H1 (cell line): ENCODE measurements around the gene PURA. TPM values are rescaled to one million over a fixed set of nuclear protein-coding genes. Genes with fewer than 3 reads are reported as not detected.

Experiments used
- CTCF ChIA-PET: fragments of 300-600 bp; sonication (Branson Sonifier 250); formaldehyde crosslinking; loops from one replicate; lab custom pipeline; 2021; ENCODE audit not compliant: partially characterized antibody; lab: Charles Lee
- POLR2A ChIA-PET: fragments of 300-600 bp; sonication (Branson Sonifier 250); formaldehyde crosslinking; loops from one replicate; lab custom pipeline; 2021; ENCODE audit warnings: inconsistent platforms; ENCODE audit not compliant: partially characterized antibody; lab: Charles Lee
- DNase-seq, 2 experiments: peaks; one replicate each; pipeline versions ENCODE4 v3.0.0 to v3.0.0-alpha.2; 2010 to 2022; ENCODE audit warnings: low spot score in 2 of 2, low read depth in 1 of 2, mixed read lengths in 1 of 2
- FAIRE-seq: peaks from 2 replicates; lab custom pipeline; 2011; peaks lifted over from hg19 to GRCh38; lab: Jason Lieb, UNC
- H2AFZ ChIP-seq: 2 replicates; pipeline ENCODE4 v1.8.1; 2012; ENCODE audit warnings: low read length, inconsistent platforms
- H2AK5ac ChIP-seq: 2 replicates; pipeline ENCODE4 v1.6.1; 2013; ENCODE audit warnings: low read depth, low read length
- H2BK120ac ChIP-seq: replicated peaks from 2 replicates; pipeline ENCODE3; 2013; ENCODE audit warnings: low read depth, low read length, inconsistent platforms
- H2BK12ac ChIP-seq: 2 replicates; pipeline ENCODE4 v1.6.1; 2013; ENCODE audit warnings: low read depth, low read length
- H2BK15ac ChIP-seq: 2 replicates; pipeline ENCODE4 v1.6.1; 2013; ENCODE audit warnings: low read length
- H2BK20ac ChIP-seq: 2 replicates; pipeline ENCODE4 v1.6.1; 2013; ENCODE audit warnings: low read length
- H2BK5ac ChIP-seq: 2 replicates; pipeline ENCODE4 v1.6.1; 2013; ENCODE audit warnings: low read depth, low read length
- H3K14ac ChIP-seq: 2 replicates; pipeline ENCODE4 v1.6.1; 2013; ENCODE audit warnings: inconsistent platforms; ENCODE audit not compliant: insufficient read length
- H3K18ac ChIP-seq: 2 replicates; pipeline ENCODE4 v1.6.1; 2013; ENCODE audit warnings: low read length; ENCODE audit errors: extremely low read depth
- H3K23ac ChIP-seq: 2 replicates; pipeline ENCODE4 v1.6.1; 2013; ENCODE audit warnings: inconsistent platforms; ENCODE audit not compliant: insufficient read length
- H3K23me2 ChIP-seq: 2 replicates; pipeline ENCODE4 v1.6.1; 2013; ENCODE audit warnings: low read depth, low read length
- H3K27ac ChIP-seq: 2 replicates; pipeline ENCODE4 v1.6.1; 2011; ENCODE audit warnings: low read depth, low read length, inconsistent platforms
- H3K27me3 ChIP-seq, 4 experiments: replicated peaks in 1 of 4; 1 replicate in 1 of 4; 2 replicates in 3 of 4; pipeline versions ENCODE4 v1.6.1 to v1.8.1; 2011 to 2013; ENCODE audit warnings: low read length in 3 of 4, mild to moderate bottlenecking in 3 of 4, inconsistent platforms in 2 of 4, mixed read lengths in 2 of 4, moderate library complexity in 1 of 4; ENCODE audit not compliant: control insufficient read depth in 3 of 4, insufficient read depth in 3 of 4; ENCODE audit errors: extremely low read depth in 1 of 4
- H3K36me3 ChIP-seq, 4 experiments: 2 replicates each; pipeline versions ENCODE4 v1.6.1 to v1.8.1; 2011 to 2013; ENCODE audit warnings: mild to moderate bottlenecking in 4 of 4, low read length in 3 of 4, moderate library complexity in 2 of 4, control low read depth in 1 of 4, inconsistent platforms in 1 of 4; ENCODE audit not compliant: insufficient read depth in 4 of 4, control insufficient read depth in 2 of 4
- H3K4ac ChIP-seq: replicated peaks from 2 replicates; pipeline ENCODE3; 2013; ENCODE audit warnings: low read length, low read depth, mixed read lengths, inconsistent platforms; ENCODE audit not compliant: insufficient read length
- H3K4me1 ChIP-seq, 4 experiments: replicated peaks in 1 of 4; 1 replicate in 1 of 4; 2 replicates in 3 of 4; pipeline versions ENCODE4 v1.6.1 to v1.8.1; 2011 to 2013; ENCODE audit warnings: low read length in 3 of 4, inconsistent platforms in 2 of 4, mixed read lengths in 1 of 4; ENCODE audit not compliant: insufficient read depth in 4 of 4, control insufficient read depth in 3 of 4
- H3K4me2 ChIP-seq, 2 experiments: 2 replicates each; pipeline versions ENCODE4 v1.6.1 to v1.8.1; 2011 to 2013; ENCODE audit warnings: low read depth in 2 of 2, low read length in 2 of 2, control low read depth in 1 of 2, inconsistent platforms in 1 of 2, mild to moderate bottlenecking in 1 of 2; ENCODE audit not compliant: insufficient read depth in 1 of 2
- H3K4me3 ChIP-seq, 4 experiments: fragments of 200-600, 300-600 bp in 1 of 4; sonication (generic), shearing (Covaris generic), sonication (Bioruptor Twin) in 1 of 4; 2 replicates each; pipeline versions ENCODE4 v1.5.1 to v1.8.1; 2011 to 2016; ENCODE audit warnings: low read length in 4 of 4, low read depth in 3 of 4, control low read depth in 2 of 4, inconsistent platforms in 2 of 4, mild to moderate bottlenecking in 2 of 4, mixed read lengths in 1 of 4, moderate library complexity in 1 of 4; ENCODE audit not compliant: insufficient read depth in 2 of 4; ENCODE audit errors: extremely low read depth in 1 of 4
- H3K56ac ChIP-seq: replicated peaks from 2 replicates; pipeline ENCODE3; 2013; ENCODE audit warnings: low read depth, mild to moderate bottlenecking, mixed read lengths, low read length, inconsistent platforms; ENCODE audit not compliant: insufficient read length
- H3K79me1 ChIP-seq: 2 replicates; pipeline ENCODE4 v1.6.1; 2013; ENCODE audit warnings: low read depth, low read length, control low read depth
- H3K79me2 ChIP-seq, 2 experiments: 2 replicates each; pipeline versions ENCODE4 v1.6.1 to v1.8.1; 2012 to 2013; ENCODE audit warnings: low read length in 2 of 2, mild to moderate bottlenecking in 2 of 2, inconsistent platforms in 1 of 2; ENCODE audit not compliant: insufficient read depth in 2 of 2, control insufficient read depth in 1 of 2
- H3K9ac ChIP-seq, 4 experiments: replicated peaks in 1 of 4; 1 replicate in 1 of 4; 2 replicates in 3 of 4; pipeline versions ENCODE4 v1.6.1 to v1.8.1; 2011 to 2013; ENCODE audit warnings: low read depth in 3 of 4, low read length in 3 of 4, control low read depth in 2 of 4, mild to moderate bottlenecking in 2 of 4, moderate library complexity in 2 of 4, inconsistent platforms in 1 of 4; ENCODE audit errors: extremely low read depth in 1 of 4
- H3K9me3 ChIP-seq, 2 experiments: 2 replicates each; pipeline versions ENCODE4 v1.6.1 to v1.8.1; 2012 to 2013; ENCODE audit warnings: mild to moderate bottlenecking in 2 of 2, moderate library complexity in 2 of 2, control low read depth in 1 of 2, inconsistent platforms in 1 of 2, low read depth in 1 of 2, low read length in 1 of 2, mixed read lengths in 1 of 2; ENCODE audit not compliant: insufficient read depth in 2 of 2
- H4K20me1 ChIP-seq, 2 experiments: replicated peaks in 1 of 2; 2 replicates each; pipeline versions ENCODE3 to v1.8.1; 2011 to 2013; ENCODE audit warnings: inconsistent platforms in 2 of 2, low read length in 2 of 2, mild to moderate bottlenecking in 1 of 2; ENCODE audit not compliant: insufficient read depth in 2 of 2, control insufficient read depth in 1 of 2
- H4K5ac ChIP-seq: 2 replicates; pipeline ENCODE4 v1.6.1; 2013; ENCODE audit warnings: low read length, low read depth, mixed read lengths, inconsistent platforms; ENCODE audit not compliant: insufficient read length
- H4K8ac ChIP-seq: 2 replicates; pipeline ENCODE4 v1.8.0; 2013; ENCODE audit warnings: mild to moderate bottlenecking, moderate library complexity, low read length, inconsistent platforms; ENCODE audit not compliant: insufficient read depth; ENCODE audit errors: extremely low read depth
- H4K91ac ChIP-seq: replicated peaks from 2 replicates; pipeline ENCODE3; 2013; ENCODE audit warnings: low read length, mixed read lengths, inconsistent platforms; ENCODE audit not compliant: insufficient read length
- ASH2L ChIP-seq: fragments of 200-600, 300-600 bp; sonication (generic); IDR thresholded peaks from one replicate; pipeline ENCODE4 v1.7.1; 2017; ENCODE audit warnings: low read length
- BRCA1 ChIP-seq: IDR thresholded peaks from 2 replicates; pipeline ENCODE4 v1.6.1; 2012; ENCODE audit warnings: low read depth, low read length, improper control_type of control experiment
- CBX8 ChIP-seq: fragments of 300-800, 300-1000 bp; sonication (generic); IDR thresholded peaks from 2 replicates; pipeline ENCODE4 v1.7.1; 2016; ENCODE audit warnings: low read depth, low read length, borderline replicate concordance
- NANOG ChIP-seq: IDR thresholded peaks from 2 replicates; pipeline ENCODE4 v1.6.1; 2011; ENCODE audit warnings: low read length, low read depth, mild to moderate bottlenecking, inconsistent platforms; ENCODE audit not compliant: insufficient read depth, poor library complexity, severe bottlenecking
- RNF2 ChIP-seq: fragments of 200-900, 300-1000 bp; sonication (generic); IDR thresholded peaks from 2 replicates; pipeline ENCODE4 v1.7.1; 2016; ENCODE audit warnings: borderline replicate concordance, low read depth, mild to moderate bottlenecking, antibody characterized with exemption, low read length; ENCODE audit not compliant: poor library complexity, severe bottlenecking; ENCODE audit errors: missing control alignments
- SP2 ChIP-seq: IDR thresholded peaks from 2 replicates; pipeline ENCODE4 v1.6.1; 2012; ENCODE audit warnings: mild to moderate bottlenecking, low read length, inconsistent platforms
- WGBS, 2 experiments: shearing (Covaris generic) in 1 of 2; methylation state at CpG; one replicate each; pipeline versions ENCODE4 v1.1.6 to v1.1.7; 2013 to 2015; ENCODE audit warnings: low lambda C conversion rate in 2 of 2, mixed read lengths in 2 of 2, inconsistent platforms in 1 of 2, low coverage in 1 of 2, missing lambda C conversion rate in 1 of 2; ENCODE audit not compliant: insufficient replicate concordance in 2 of 2, insufficient coverage in 1 of 2, insufficient read length in 1 of 2; ENCODE audit errors: extremely low coverage in 1 of 2, missing lambda C conversion rate in 1 of 2; 5-methylcytosine and 5-hydroxymethylcytosine counted together
- polyA plus RNA-seq, 7 experiments: library from polyadenylated mRNA; depleted of rRNA in 3 of 7; stranded (reverse) in 5 of 7; unstranded in 2 of 7; fragments of >200 nt in 5 of 7; fragments of 200-250 nt in 2 of 7; gene quantifications; 1 replicate in 5 of 7; 2 replicates in 1 of 7; 4 replicates in 1 of 7; pipeline versions ENCODE4 v1.2.1 to v1.2.3, GENCODE V29; 2011 to 2013; ENCODE audit warnings: missing spikeins in 2 of 7, mixed read lengths in 2 of 7
- total RNA-seq: library from RNA; stranded (reverse); fragmentation: NEBNext Ultra II Directional; extraction: Animal tissue kit (Norgen Biotek cat#: 25700); gene quantifications from 2 replicates; pipeline ENCODE4 v1.2.1, GENCODE V29; 2021

PURA gene
- total and polyA plus RNA-seq, 2 of the 8 experiments (the other 6 are each of a cell fraction or from before 2014, with no cell fraction given): 0.98 to 2.1 TPM

- H3K4me2 ChIP-seq: peak overlapping the region; percentile 54 to 98; a peak in 1 of 4 replicates
- H4K91ac ChIP-seq: no peak overlapping the region
- no peak overlapping the region for H4K8ac ChIP-seq
- H3K4me3 ChIP-seq: peak overlapping the region in 1 of 4 experiments; percentile 48; a peak in 1 of 8 replicates
- DNase-seq (no peak), FAIRE-seq (no peak)
- 18% methylated on average over 1 of the region's 1 CpG; no CpG with 5 or more reads in 1 of the 2 experiments for WGBS, 2 experiments
- no peak overlapping the region for H2BK5ac ChIP-seq
- H3K4ac ChIP-seq: no peak overlapping the region
- peaks cover 24% of the 10 kb centered on the region for H3K23me2 ChIP-seq
- no peak overlapping the region for H4K5ac ChIP-seq
- peaks cover 3 to 25% (median 10%) of the 10 kb centered on the region in 4 experiments; a peak in 6 of 7 replicates for H3K4me1 ChIP-seq
- H3K27ac ChIP-seq: no peak overlapping the region
- no peak overlapping the region for H3K56ac ChIP-seq
- H3K9ac ChIP-seq: no peak overlapping the region
- no peak overlapping the region for H2BK15ac ChIP-seq
- H3K79me1 ChIP-seq: no peaks in the 10 kb centered on the region
- H3K18ac ChIP-seq: no peak overlapping the region
- H3K14ac ChIP-seq: no peak overlapping the region
- no peaks in the 10 kb centered on the region for H3K79me2 ChIP-seq
- no peaks in the 10 kb centered on the region for H3K9me3 ChIP-seq
- POLR2A ChIA-PET: interaction anchor here (1.4 kb wide), 1 partner anchor 68 kb away, joined by 3 read pairs; no protein-coding TSS in a partner anchor
- H2AK5ac ChIP-seq: no peak overlapping the region
- CTCF ChIA-PET: interaction anchor here (3.1 kb wide), 1 partner anchor 35 kb away, joined by 24 read pairs; no protein-coding TSS in a partner anchor
- peaks cover 35 to 83% (median 62%) of the 10 kb centered on the region in 4 experiments for H3K27me3 ChIP-seq
- no peak overlapping the region for H2AFZ ChIP-seq
- TF ChIP-seq BRCA1 (no peak), ASH2L (no peak), RNF2 (peak; percentile 18), SP2 (no peak), NANOG (no peak), CBX8 (0 out of 2 replicates have a peak, but pooled peaks have one; percentile 15)
- H2BK12ac ChIP-seq: no peak overlapping the region
- no peak overlapping the region for H2BK20ac ChIP-seq
- H4K20me1 ChIP-seq: peaks cover 9 to 22% of the 10 kb centered on the region in 2 experiments
- no peaks in the 10 kb centered on the region for H3K36me3 ChIP-seq
- H2BK120ac ChIP-seq: no peak overlapping the region
- H3K23ac ChIP-seq: no peak overlapping the region
These were observed 3.3 kb upstream of the PURA start for GRCh38 chr5:140110646-140110957.
